ENCODE measurements around the gene FCAMR.
A peak's percentile ranks its signal among the peaks of the same experiment; 100 is the strongest.

Gene FCAMR

DNA sequence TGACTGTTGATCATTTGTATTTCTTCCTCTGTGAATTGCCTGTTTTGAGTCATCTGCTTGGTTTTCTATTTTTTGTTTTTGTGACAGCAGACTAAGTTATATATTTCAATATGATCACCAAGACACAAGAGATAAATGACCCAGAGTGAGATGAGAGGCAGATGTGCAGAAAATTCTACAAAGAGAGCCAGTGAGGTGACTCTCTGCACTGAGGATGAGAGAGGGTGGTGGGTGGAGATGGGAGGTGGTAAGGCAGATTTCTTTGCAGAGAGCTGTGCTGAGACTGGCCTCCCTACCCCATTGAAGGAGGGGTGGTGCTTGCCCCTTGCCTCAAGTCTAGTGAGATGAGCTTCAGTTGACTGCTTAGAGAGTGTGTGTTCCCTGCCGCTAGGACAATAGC is 17.6 kb upstream of the FCAMR start:
- DNase-seq, result no peak

DNA sequence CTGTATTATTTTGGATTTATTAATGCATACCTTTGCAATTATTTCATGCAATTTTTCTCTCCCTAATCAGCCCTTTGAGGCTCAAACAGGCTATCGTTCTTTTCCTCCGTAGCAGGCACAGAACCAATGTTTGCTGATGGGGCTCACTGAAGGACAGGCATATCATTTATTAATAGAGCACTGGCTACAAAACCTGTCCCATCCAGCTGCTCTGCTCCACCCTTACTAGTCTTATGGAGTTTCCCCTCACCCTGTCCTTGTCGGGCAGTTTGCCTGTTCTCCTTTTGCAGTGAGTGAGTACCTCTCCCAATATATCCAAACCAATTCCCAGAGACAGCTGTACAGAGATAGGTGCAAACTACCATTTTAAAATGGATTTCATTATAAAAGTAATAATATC is 16.6 kb upstream of the FCAMR start:
- no peak for DNase-seq

DNA sequence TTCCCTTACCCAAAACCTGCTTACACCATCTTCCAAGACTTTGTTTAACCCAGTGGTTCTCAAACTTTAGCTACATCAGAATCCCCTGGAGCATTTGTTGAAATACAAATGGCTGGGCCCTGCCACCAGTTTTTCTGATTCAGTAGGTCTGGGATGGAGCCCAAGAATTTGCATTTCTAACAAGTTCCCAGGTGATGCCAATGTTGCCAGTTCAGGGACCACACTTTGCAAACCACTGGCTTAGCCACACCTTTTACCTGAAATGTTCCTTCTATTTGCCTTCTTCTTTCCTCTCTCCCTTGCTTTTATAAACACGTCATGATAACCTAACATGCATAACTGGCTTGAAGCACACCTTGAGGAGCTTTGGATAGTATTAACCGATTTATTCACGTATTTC is 16.1 kb upstream of the FCAMR start:
- no peak for DNase-seq

DNA sequence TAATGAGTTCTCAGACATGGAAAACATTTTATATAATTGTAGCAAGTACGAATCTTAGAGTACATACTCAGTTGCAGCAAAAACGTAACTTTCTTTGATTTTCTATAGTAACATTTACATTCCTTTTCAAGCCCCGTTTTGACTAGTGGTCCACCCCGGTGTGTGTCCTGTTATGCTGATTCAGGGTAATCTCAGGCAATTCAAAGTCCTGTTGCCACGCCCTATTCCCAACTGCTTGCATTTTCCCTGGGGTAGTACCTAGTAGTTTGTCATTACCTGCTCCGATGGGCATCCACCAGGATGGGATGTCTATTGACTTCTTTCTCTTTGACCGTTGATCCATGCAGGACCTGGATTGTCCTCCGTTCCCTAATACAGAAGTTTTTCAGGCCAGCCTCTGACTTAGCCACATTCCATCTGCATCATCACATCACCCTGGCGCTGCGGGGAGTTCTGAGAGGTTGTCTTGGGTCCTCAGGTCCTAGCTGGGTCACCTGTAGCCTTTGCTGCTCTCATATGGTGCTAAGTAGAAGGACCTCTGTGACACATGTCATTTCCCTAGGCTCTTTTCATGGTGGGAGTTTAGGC is 15.0 kb upstream of the FCAMR start:
- no peak for DNase-seq

DNA sequence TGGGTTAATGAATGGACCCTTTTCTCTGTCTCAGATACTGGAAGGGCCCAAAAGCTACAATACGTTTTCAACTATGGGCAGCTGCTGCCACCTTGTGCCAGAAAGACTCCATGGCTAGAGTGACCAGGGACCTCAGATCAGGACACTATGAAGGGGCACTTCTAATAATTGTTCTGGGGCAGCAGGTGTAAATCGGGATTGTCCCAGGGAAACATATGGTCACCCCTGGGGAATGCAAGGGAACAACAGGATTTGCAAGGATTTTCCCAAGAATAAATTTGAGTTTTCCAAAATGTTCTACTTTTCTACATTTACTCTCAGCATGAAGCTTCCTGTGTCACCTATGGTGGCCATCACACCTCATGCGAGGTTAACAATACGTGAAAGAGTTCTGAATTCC is 12.0 kb upstream of the FCAMR start:
- DNase-seq, result no peak

DNA sequence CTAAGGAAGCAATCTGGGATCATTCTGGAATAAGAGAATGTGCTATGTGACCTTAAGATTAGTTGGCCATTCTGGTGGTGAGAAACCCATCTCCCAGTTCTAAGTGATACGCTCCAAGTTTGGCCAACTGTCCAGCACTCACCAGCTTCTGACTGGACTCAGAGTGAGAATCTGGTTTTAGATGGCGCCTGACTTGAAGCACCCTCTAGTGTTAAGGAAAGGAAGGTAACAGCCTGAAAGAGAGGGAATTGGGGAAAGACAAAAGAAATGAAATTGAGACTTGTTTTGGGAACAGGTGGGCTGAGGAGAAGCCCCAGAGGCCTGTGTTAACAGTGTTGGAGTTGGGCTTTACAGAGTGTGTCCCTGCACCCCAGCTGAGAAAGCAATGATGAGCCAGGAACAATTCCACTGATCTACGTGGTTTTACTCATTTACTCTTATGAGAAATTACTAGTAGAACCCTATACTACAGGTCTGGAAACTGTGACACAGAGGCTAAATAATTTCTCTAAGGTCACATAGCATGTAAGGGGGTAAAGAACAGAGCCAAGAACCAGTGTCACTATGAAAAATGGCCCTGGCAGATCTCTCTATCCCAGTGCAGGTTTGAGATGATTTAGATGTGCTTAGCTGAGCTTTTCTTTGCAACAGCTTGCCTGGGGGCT is 9.3 kb upstream of the FCAMR start:
- DNase-seq, result no peak

DNA sequence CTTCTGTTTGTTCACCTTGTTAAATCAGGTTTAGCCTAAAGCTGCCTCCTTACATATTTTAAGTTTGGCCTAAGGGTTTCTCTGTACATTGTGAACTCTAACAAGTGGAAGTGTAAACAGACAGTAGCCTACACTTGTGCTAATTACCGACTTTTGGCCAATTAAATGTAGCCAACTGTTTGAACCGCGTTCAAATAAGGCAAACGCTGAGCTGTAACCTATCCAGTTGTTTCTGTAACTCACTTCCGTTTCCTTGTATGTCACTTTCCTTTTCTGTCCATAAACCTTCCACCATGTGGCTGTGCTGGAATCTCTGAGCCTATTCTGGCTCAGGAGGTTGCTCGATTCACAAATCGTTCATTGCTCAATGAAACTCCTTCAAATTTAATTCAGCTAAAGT is 8.0 kb upstream of the FCAMR start:
- no peak for DNase-seq

DNA sequence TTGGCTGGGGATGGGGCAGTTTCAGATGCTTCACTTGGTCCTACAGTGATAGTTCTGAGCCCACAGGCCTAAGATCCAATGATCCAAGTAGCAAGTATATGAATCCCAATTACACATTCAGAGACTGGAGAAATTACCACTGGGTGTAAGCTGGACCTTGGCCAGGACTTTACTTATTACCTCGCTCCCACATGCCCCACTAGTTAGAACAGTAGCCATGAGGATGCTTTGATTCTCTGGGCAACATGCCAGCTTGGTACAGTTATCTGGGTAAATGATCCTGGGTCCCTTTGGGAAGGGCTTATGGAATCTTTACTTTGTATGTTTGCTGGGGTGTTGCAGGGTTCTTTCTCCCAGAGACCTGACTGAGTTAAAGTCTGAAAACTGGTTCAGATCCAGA is 5.0 kb upstream of the FCAMR start:
- peak; percentile 11 for DNase-seq

DNA sequence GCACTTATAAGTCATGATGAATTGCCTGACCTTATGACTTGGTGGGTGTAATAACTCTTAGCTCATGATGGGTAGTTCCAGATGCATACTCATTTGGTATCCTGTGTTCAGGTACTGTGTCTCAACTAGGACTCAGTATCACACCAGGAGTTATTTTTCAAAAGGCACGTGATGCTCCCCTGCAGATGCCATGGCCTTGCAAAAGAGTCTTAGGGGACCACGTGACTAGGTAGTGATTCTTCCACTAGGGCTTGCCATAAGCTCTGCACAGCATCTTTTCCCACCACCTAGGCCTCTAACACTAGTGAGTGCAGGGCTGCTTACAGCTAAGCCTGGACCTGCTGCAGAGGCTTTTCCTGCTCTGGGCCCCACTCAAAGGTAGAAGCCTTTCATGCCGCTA is 3.9 kb upstream of the FCAMR start:
- no peak for DNase-seq

DNA sequence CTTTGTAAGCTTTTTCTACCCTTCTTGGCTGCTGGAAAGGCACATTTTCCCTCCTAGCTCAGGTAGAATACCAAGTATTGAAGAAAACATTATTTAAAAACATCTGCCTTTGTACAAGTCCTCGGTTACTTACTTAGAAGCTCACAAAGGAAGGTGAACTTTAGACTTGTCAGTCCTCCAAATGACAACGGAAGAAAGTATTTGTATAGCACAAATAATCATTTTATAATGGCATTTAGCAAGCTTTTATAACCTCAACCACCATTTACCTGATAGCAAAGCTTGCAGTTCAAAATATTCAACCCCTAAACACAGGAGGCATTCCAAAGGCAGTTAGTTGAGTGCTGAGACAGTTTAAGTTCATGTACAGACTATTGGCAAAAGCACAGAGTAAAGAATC is 2.5 kb upstream of the FCAMR start:
- DNase-seq, result no peak

DNA sequence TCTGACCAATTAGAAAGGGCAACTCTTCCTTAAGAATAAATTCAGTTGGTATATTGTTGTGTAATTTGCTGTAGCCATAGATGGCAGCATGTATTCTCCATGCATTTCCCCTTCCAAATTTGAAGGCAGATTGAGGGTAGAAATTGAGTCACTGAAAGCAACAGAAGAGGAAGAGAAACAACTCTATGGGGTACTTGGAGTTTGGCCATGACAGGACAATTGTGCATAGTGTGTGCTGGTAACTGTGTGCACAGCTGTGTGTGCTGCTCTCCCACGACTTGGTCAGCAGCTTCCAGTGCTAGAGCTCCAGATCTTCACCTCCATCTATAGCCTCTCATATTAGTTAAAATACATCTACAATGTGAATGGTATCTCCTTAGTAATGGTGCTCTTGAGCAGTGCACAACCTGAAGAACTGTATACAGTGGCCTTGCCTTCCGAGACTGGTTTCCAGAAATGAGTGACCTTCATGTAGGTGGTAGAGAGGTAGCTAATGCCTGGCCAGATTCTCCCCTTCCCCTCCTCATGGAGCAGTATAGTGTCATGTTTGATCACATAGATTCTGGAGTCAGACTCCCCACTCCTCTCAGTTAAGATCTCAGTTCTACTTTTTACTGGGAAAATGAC is 882 bp upstream of the FCAMR start:
- DNase-seq, result no peak

DNA sequence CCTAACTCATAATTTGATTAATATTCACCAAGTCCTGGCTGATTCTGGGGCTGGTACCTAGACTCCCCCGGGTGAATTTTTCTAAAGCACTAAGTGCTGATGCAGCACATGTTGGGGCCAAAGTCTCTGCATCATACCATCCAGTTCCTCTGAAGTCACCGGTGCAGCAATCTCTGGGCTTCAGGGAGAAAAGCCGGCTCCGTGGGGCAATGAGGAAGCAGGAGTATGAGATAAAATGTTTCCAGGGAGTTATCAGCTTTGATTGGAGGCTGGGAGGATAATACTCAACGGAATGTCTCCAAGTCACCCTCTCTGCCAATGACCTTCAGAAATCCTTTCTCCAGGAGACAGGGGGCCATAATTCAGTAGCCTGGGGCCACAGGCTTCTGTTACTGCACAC is 1.2 kb downstream of the FCAMR start:
- DNase-seq, result no peak

DNA sequence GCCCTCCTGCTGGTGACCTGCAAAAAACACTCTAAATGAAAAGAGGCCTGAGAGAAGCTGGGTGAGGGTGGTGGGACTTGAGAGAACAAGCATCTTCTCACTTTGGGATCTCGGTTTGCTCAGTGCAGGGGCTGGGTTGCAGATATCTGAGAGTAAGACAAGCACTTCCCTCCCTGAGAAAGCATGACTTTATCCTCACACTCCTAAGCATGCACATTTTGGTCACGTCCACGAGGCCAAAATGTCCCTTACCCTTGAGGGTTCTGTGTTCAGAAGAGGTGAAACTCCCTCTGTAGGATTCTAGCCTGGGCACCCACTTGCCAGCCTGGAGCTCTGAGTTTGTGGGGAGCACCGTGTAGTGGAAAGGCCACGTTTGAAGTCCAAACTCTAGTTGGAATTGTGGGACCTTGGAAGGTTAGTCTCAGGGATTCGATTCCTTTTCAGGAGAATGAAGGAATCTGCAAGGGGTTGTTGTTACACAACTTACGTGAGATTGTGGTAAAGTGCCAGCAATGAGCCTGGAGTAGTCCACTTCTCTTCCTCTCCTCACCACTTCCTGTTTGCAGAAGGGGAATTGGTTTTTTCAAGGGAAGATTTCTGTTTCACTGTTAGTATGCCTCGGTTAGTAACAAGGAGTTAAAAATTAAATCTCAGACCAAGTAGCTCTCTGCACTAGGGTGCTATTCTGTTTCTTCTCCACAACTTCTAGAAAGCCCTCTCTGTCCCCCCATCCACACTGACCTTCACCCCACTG is 3.0 kb downstream of the FCAMR start:
- no peak for DNase-seq

DNA sequence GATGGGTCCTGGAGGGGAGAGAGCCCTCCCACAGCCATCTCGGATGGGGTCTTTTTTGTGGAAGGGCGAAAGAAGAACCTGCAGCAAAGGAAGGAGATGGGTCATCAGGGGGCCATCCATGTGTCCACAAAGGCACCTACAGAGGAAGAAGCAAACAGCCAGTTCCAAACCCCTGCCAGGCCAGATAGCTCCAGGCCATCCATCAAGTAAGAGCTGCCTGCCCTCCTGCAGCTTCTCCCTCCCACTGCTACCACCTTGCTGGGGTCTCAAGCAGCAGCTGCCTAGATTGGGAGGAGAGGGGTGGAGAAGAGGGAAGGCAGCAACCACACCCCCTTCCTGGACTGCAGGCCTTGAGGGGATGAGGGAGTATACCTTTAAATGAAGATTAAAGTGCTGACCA is 4.5 kb downstream of the FCAMR start:
- DNase-seq, result no peak

DNA sequence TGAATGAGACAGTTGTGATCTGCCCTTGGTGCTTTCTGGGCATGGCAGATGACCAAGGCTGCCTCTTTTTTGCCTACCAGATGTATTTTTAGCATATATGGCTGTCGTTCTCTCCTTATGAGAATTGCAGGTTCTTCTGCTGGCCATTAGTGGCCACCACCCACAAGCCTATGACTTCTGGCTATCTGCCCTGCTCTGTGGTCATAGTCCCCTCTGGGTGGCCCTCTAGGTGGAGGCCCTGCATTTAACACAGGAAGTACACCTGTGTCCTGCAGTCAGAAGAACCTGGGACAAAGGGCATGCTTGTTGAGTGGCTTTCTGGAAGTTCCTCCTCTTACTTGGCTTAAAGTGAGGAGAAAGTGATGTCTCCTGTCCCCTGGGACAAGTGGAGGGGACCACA is 6.5 kb downstream of the FCAMR start:
- DNase-seq, result no peak

DNA sequence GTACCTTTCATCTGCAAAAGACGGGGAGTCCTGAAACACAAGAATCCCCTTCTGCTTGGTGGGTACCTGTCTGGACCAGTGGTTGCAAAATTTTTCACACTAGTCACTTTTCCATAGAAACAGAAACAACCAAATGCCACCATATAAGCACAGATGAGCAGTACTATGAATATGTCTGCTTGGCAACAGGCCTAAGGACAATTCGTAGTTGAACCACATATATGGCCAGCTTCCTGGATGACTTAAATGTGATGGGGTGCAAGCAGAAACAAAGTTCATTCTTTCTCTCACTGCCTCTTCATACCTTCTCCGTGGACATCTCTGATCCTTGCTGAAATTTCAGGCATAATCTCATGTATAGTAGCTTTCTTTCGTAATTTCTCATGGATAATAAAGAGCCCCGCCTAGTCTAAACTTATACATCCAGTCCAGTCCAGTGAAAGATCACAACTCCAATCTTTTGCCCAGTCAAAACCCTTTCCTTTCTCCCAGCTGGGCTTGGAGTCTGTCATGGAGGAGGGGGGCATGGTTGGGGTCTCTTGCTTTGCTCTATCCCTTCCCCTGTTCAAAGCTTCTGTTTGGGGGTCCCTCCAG is 7.0 kb downstream of the FCAMR start:
- no peak for DNase-seq

DNA sequence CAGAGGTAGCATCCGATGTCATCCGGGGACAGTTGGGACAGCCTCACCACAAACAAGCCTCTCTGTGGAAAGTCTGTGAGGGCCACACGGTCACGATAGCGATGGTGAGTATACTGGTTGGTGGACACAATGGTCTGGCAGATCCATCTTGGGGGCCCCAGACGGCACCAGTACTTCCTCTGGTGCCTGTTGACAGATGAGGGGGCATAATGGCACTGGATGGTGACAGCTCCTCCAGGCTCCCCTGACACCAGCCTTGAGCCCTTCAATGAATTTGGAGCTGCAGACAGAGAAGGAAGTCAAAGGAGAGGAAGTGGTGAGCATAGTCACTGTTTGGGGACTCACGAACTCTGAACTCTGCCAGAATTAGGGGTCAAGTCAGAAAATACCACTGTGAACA is 8.0 kb downstream of the FCAMR start:
- no peak for DNase-seq

DNA sequence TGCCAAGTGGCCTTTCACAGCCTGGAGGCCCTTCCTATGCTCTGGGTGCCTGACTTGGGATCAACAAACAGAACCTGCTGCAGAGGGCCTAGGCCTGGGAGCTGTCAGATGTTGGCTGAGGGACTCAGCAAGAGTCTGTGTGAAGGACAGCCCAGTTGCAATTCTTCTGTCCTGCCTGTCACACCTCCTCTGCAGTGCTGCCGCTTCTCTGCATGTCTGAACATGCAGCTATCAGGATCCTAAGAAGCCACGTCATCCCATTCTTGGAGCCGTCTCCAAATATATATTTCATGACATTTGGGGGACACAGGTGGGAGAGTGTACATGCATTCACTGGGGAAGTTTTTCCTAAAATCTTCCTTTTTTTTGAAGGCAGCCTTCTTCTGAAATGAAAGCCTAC is 8.6 kb downstream of the FCAMR start:
- no peak for DNase-seq

DNA sequence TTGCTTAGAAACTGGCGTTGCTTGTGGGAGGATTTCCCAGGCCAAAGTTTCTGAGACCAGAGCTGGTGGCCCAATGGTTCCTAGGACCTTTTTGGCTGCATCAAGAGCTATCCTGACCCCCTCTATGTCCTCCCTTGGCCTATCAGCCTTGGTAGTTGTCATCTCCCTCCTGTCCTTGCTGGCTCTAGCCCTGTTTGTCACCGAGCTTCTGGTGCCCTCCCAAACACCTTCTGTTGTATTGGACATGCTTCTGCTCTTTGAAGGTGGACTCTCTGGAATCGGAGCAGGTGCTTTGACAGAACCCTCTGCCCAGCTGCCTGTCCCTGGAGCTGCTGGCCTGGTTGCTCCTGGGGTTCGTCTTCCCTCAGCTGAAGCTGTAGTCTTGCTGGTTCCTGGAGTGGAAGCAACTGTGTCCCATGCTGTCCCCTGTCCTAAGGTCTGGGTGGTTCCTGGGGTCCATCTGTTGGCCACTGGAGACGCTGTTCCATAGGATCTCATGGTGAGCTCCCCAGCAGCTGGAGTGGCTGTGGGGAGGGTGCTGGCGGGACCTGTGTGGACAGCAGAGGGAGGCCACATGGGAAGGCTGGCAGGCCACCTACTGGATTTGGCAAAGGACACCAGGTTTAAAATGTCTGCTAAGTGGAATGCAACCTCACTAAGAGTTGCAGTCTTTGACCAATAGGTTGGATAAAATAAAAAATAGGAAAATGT is 9.4 kb downstream of the FCAMR start:
- no peak for DNase-seq

DNA sequence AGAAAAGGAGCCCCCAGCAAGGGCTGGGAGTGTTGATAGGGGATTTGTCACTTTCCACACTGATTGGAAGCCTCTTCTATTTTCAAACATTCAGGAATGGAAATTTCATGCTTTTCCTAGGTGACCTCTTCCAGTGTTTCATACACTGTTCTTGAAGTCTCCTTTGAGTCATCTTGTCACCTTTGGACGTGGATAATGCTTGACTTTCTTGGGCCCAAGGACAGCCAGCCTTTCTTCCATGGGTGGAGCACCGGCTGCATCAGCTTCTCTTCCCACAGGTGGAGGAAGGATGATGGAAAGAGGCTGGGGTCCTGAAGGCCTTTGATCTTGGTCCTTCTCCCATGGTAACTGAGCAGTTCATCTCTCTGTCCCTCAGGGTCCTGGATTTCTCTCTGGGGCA is 12.1 kb downstream of the FCAMR start:
- no peak for DNase-seq

DNA sequence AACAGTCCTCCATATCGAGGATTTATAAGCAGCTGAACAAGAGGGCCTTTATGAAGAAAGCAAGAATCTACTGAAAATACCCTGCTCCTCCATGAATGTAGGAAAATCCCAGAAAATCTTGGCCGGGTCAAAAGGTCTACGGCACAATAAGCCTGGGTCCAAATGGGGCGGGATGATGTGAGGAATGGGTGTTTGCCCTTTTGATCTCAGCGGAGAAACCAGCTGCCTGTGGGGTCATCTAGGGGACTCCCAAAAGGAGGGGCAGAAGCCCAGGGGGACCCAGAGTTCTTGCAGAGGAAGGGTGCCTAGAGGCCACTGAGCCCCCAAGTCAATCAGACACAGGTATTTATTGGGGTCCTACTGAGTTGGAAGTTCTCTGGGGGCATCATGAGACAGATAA is 12.6 kb downstream of the FCAMR start:
- no peak for DNase-seq

DNA sequence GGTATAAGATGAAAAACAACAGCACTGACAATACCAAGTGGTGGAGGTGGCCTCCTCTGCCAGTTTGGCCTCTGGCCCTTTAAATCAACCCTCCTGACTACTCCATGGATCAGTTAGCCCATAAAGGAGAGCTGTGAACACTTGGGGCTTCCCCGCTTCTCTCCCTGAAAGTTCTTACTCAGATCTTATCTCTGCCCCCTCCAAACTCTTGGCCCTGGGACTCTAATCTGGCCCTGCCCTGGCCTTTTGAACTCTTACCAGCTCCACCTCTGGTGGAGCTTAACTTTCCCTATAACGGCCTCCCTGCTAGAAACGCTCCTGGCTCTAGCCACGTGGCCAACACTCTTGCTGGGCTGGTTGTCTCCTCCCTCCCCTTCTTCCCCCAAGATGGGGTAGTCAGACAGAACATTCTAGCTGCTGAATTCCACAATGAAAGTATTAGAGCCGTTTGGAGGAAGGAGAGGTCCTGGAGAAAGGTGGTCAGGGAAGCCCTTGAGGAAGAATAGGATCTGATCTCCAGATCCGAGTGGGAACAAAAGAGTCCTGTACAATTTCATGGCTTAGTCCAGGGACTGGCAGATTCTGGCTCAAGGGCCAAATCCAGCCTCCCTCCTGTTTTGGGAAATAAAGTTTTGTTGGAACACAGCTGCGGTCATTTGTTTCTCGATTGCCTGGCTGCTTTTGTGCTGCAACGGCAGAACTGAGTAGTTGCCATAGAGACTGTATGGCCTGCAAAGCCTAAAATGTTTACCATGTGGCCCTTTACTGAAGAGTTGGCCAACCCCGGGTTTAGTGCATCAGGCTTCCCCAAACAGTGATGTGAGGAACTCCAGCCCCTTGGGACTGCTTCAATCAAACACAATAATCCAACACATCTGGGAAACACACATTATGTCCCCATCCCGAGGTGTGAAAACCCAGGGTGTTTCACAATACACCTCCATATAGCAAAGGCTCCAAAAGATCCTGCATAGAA is 14.5 kb downstream of the FCAMR start:
- no peak for DNase-seq
